H1 (cell line): ENCODE results near the gene RNU6-9. TPM values are rescaled to one million over a fixed set of nuclear protein-coding genes. Genes with fewer than 3 reads are reported as not detected.

Source experiments
- CTCF ChIA-PET: fragments of 300-600 bp; sonication (Branson Sonifier 250); formaldehyde crosslinking; loops from one replicate; lab custom pipeline; 2021; ENCODE audit not compliant: partially characterized antibody; lab: Charles Lee
- POLR2A ChIA-PET: fragments of 300-600 bp; sonication (Branson Sonifier 250); formaldehyde crosslinking; loops from one replicate; lab custom pipeline; 2021; ENCODE audit warnings: inconsistent platforms; ENCODE audit not compliant: partially characterized antibody; lab: Charles Lee
- DNase-seq, 2 experiments: peaks; one replicate each; pipeline versions ENCODE4 v3.0.0 to v3.0.0-alpha.2; 2010 to 2022; ENCODE audit warnings: low spot score in 2 of 2, low read depth in 1 of 2, mixed read lengths in 1 of 2
- FAIRE-seq: peaks from 2 replicates; lab custom pipeline; 2011; peaks lifted over from hg19 to GRCh38; lab: Jason Lieb, UNC
- H2AFZ ChIP-seq: 2 replicates; pipeline ENCODE4 v1.8.1; 2012; ENCODE audit warnings: low read length, inconsistent platforms
- H2AK5ac ChIP-seq: 2 replicates; pipeline ENCODE4 v1.6.1; 2013; ENCODE audit warnings: low read depth, low read length
- H2BK120ac ChIP-seq: replicated peaks from 2 replicates; pipeline ENCODE3; 2013; ENCODE audit warnings: low read depth, low read length, inconsistent platforms
- H2BK12ac ChIP-seq: 2 replicates; pipeline ENCODE4 v1.6.1; 2013; ENCODE audit warnings: low read depth, low read length
- H2BK15ac ChIP-seq: 2 replicates; pipeline ENCODE4 v1.6.1; 2013; ENCODE audit warnings: low read length
- H2BK20ac ChIP-seq: 2 replicates; pipeline ENCODE4 v1.6.1; 2013; ENCODE audit warnings: low read length
- H2BK5ac ChIP-seq: 2 replicates; pipeline ENCODE4 v1.6.1; 2013; ENCODE audit warnings: low read depth, low read length
- H3K14ac ChIP-seq: 2 replicates; pipeline ENCODE4 v1.6.1; 2013; ENCODE audit warnings: inconsistent platforms; ENCODE audit not compliant: insufficient read length
- H3K18ac ChIP-seq: 2 replicates; pipeline ENCODE4 v1.6.1; 2013; ENCODE audit warnings: low read length; ENCODE audit errors: extremely low read depth
- H3K23ac ChIP-seq: 2 replicates; pipeline ENCODE4 v1.6.1; 2013; ENCODE audit warnings: inconsistent platforms; ENCODE audit not compliant: insufficient read length
- H3K23me2 ChIP-seq: 2 replicates; pipeline ENCODE4 v1.6.1; 2013; ENCODE audit warnings: low read depth, low read length
- H3K27ac ChIP-seq: 2 replicates; pipeline ENCODE4 v1.6.1; 2011; ENCODE audit warnings: low read depth, low read length, inconsistent platforms
- H3K27me3 ChIP-seq, 4 experiments: replicated peaks in 1 of 4; 1 replicate in 1 of 4; 2 replicates in 3 of 4; pipeline versions ENCODE4 v1.6.1 to v1.8.1; 2011 to 2013; ENCODE audit warnings: low read length in 3 of 4, mild to moderate bottlenecking in 3 of 4, inconsistent platforms in 2 of 4, mixed read lengths in 2 of 4, moderate library complexity in 1 of 4; ENCODE audit not compliant: control insufficient read depth in 3 of 4, insufficient read depth in 3 of 4; ENCODE audit errors: extremely low read depth in 1 of 4
- H3K36me3 ChIP-seq, 4 experiments: 2 replicates each; pipeline versions ENCODE4 v1.6.1 to v1.8.1; 2011 to 2013; ENCODE audit warnings: mild to moderate bottlenecking in 4 of 4, low read length in 3 of 4, moderate library complexity in 2 of 4, control low read depth in 1 of 4, inconsistent platforms in 1 of 4; ENCODE audit not compliant: insufficient read depth in 4 of 4, control insufficient read depth in 2 of 4
- H3K4ac ChIP-seq: replicated peaks from 2 replicates; pipeline ENCODE3; 2013; ENCODE audit warnings: low read length, low read depth, mixed read lengths, inconsistent platforms; ENCODE audit not compliant: insufficient read length
- H3K4me1 ChIP-seq, 4 experiments: replicated peaks in 1 of 4; 1 replicate in 1 of 4; 2 replicates in 3 of 4; pipeline versions ENCODE4 v1.6.1 to v1.8.1; 2011 to 2013; ENCODE audit warnings: low read length in 3 of 4, inconsistent platforms in 2 of 4, mixed read lengths in 1 of 4; ENCODE audit not compliant: insufficient read depth in 4 of 4, control insufficient read depth in 3 of 4
- H3K4me2 ChIP-seq, 2 experiments: 2 replicates each; pipeline versions ENCODE4 v1.6.1 to v1.8.1; 2011 to 2013; ENCODE audit warnings: low read depth in 2 of 2, low read length in 2 of 2, control low read depth in 1 of 2, inconsistent platforms in 1 of 2, mild to moderate bottlenecking in 1 of 2; ENCODE audit not compliant: insufficient read depth in 1 of 2
- H3K4me3 ChIP-seq, 4 experiments: fragments of 200-600, 300-600 bp in 1 of 4; sonication (generic), shearing (Covaris generic), sonication (Bioruptor Twin) in 1 of 4; 2 replicates each; pipeline versions ENCODE4 v1.5.1 to v1.8.1; 2011 to 2016; ENCODE audit warnings: low read length in 4 of 4, low read depth in 3 of 4, control low read depth in 2 of 4, inconsistent platforms in 2 of 4, mild to moderate bottlenecking in 2 of 4, mixed read lengths in 1 of 4, moderate library complexity in 1 of 4; ENCODE audit not compliant: insufficient read depth in 2 of 4; ENCODE audit errors: extremely low read depth in 1 of 4
- H3K56ac ChIP-seq: replicated peaks from 2 replicates; pipeline ENCODE3; 2013; ENCODE audit warnings: low read depth, mild to moderate bottlenecking, mixed read lengths, low read length, inconsistent platforms; ENCODE audit not compliant: insufficient read length
- H3K79me1 ChIP-seq: 2 replicates; pipeline ENCODE4 v1.6.1; 2013; ENCODE audit warnings: low read depth, low read length, control low read depth
- H3K79me2 ChIP-seq, 2 experiments: 2 replicates each; pipeline versions ENCODE4 v1.6.1 to v1.8.1; 2012 to 2013; ENCODE audit warnings: low read length in 2 of 2, mild to moderate bottlenecking in 2 of 2, inconsistent platforms in 1 of 2; ENCODE audit not compliant: insufficient read depth in 2 of 2, control insufficient read depth in 1 of 2
- H3K9ac ChIP-seq, 4 experiments: replicated peaks in 1 of 4; 1 replicate in 1 of 4; 2 replicates in 3 of 4; pipeline versions ENCODE4 v1.6.1 to v1.8.1; 2011 to 2013; ENCODE audit warnings: low read depth in 3 of 4, low read length in 3 of 4, control low read depth in 2 of 4, mild to moderate bottlenecking in 2 of 4, moderate library complexity in 2 of 4, inconsistent platforms in 1 of 4; ENCODE audit errors: extremely low read depth in 1 of 4
- H3K9me3 ChIP-seq, 2 experiments: 2 replicates each; pipeline versions ENCODE4 v1.6.1 to v1.8.1; 2012 to 2013; ENCODE audit warnings: mild to moderate bottlenecking in 2 of 2, moderate library complexity in 2 of 2, control low read depth in 1 of 2, inconsistent platforms in 1 of 2, low read depth in 1 of 2, low read length in 1 of 2, mixed read lengths in 1 of 2; ENCODE audit not compliant: insufficient read depth in 2 of 2
- H4K20me1 ChIP-seq, 2 experiments: replicated peaks in 1 of 2; 2 replicates each; pipeline versions ENCODE3 to v1.8.1; 2011 to 2013; ENCODE audit warnings: inconsistent platforms in 2 of 2, low read length in 2 of 2, mild to moderate bottlenecking in 1 of 2; ENCODE audit not compliant: insufficient read depth in 2 of 2, control insufficient read depth in 1 of 2
- H4K5ac ChIP-seq: 2 replicates; pipeline ENCODE4 v1.6.1; 2013; ENCODE audit warnings: low read length, low read depth, mixed read lengths, inconsistent platforms; ENCODE audit not compliant: insufficient read length
- H4K8ac ChIP-seq: 2 replicates; pipeline ENCODE4 v1.8.0; 2013; ENCODE audit warnings: mild to moderate bottlenecking, moderate library complexity, low read length, inconsistent platforms; ENCODE audit not compliant: insufficient read depth; ENCODE audit errors: extremely low read depth
- H4K91ac ChIP-seq: replicated peaks from 2 replicates; pipeline ENCODE3; 2013; ENCODE audit warnings: low read length, mixed read lengths, inconsistent platforms; ENCODE audit not compliant: insufficient read length
- ASH2L ChIP-seq: fragments of 200-600, 300-600 bp; sonication (generic); IDR thresholded peaks from one replicate; pipeline ENCODE4 v1.7.1; 2017; ENCODE audit warnings: low read length
- BACH1 ChIP-seq: IDR thresholded peaks from 2 replicates; pipeline ENCODE4 v1.6.1; 2012; ENCODE audit warnings: low read length, improper control_type of control experiment
- CHD2 ChIP-seq: IDR thresholded peaks from 2 replicates; pipeline ENCODE4 v1.6.1; 2012; ENCODE audit warnings: low read length, improper control_type of control experiment
- CREB1 ChIP-seq: IDR thresholded peaks from 2 replicates; pipeline ENCODE4 v1.6.1; 2012; ENCODE audit warnings: inconsistent platforms
- GTF2F1 ChIP-seq: IDR thresholded peaks from 2 replicates; pipeline ENCODE4 v1.6.1; 2012; ENCODE audit warnings: low read depth, low read length, improper control_type of control experiment, borderline replicate concordance
- HDAC2 ChIP-seq, 2 experiments: fragments of 300-600 bp in 1 of 2; sonication (generic) in 1 of 2; IDR thresholded peaks; 2 replicates each; pipeline ENCODE4 v1.6.1; 2011 to 2012; ENCODE audit warnings: low read depth in 2 of 2, low read length in 2 of 2, mild to moderate bottlenecking in 2 of 2, moderate library complexity in 2 of 2, borderline replicate concordance in 1 of 2, inconsistent platforms in 1 of 2
- KDM5A ChIP-seq: fragments of 200-600 bp; IDR thresholded peaks from 2 replicates; pipeline ENCODE4 v1.7.1; 2012; ENCODE audit warnings: mild to moderate bottlenecking, low read length, inconsistent platforms, mixed read lengths
- NRF1 ChIP-seq: IDR thresholded peaks from 2 replicates; pipeline ENCODE4 v1.6.1; 2011; ENCODE audit warnings: mild to moderate bottlenecking, low read depth, low read length, improper control_type of control experiment
- POLR2A ChIP-seq, 2 experiments: IDR thresholded peaks; 1 replicate in 1 of 2; 2 replicates in 1 of 2; pipeline ENCODE4 v1.6.1; 2011; ENCODE audit warnings: low read depth in 2 of 2, low read length in 2 of 2, mild to moderate bottlenecking in 2 of 2; ENCODE audit errors: control extremely low read depth in 1 of 2
- POU5F1 ChIP-seq: IDR thresholded peaks from 2 replicates; pipeline ENCODE4 v1.6.1; 2011; ENCODE audit warnings: low read depth, mild to moderate bottlenecking, low read length, moderate library complexity
- RAD21 ChIP-seq, 2 experiments: IDR thresholded peaks in 1 of 2; conservative IDR thresholded peaks in 1 of 2; 2 replicates each; pipeline ENCODE4 v1.6.1; 2011; ENCODE audit warnings: low read depth in 2 of 2, low read length in 2 of 2, improper control_type of control experiment in 1 of 2, inconsistent platforms in 1 of 2, mild to moderate bottlenecking in 1 of 2, moderate library complexity in 1 of 2
- RBBP5 ChIP-seq: IDR thresholded peaks from 2 replicates; pipeline ENCODE4 v1.7.1; 2012; ENCODE audit warnings: low read depth, mild to moderate bottlenecking, inconsistent platforms, low read length, moderate library complexity, borderline replicate concordance
- SP1 ChIP-seq: IDR thresholded peaks from 2 replicates; pipeline ENCODE4 v1.6.1; 2011; ENCODE audit warnings: low read depth, low read length
- TAF7 ChIP-seq: optimal IDR thresholded peaks from 2 replicates; pipeline ENCODE3; 2011; ENCODE audit warnings: low read depth, mild to moderate bottlenecking, inconsistent platforms, low read length, moderate library complexity, borderline replicate concordance
- TEAD4 ChIP-seq: IDR thresholded peaks from 2 replicates; pipeline ENCODE4 v1.6.1; 2012; ENCODE audit warnings: low read depth, low read length, inconsistent platforms, mixed read lengths
- WGBS, 2 experiments: shearing (Covaris generic) in 1 of 2; methylation state at CpG; one replicate each; pipeline versions ENCODE4 v1.1.6 to v1.1.7; 2013 to 2015; ENCODE audit warnings: low lambda C conversion rate in 2 of 2, mixed read lengths in 2 of 2, inconsistent platforms in 1 of 2, low coverage in 1 of 2, missing lambda C conversion rate in 1 of 2; ENCODE audit not compliant: insufficient replicate concordance in 2 of 2, insufficient coverage in 1 of 2, insufficient read length in 1 of 2; ENCODE audit errors: extremely low coverage in 1 of 2, missing lambda C conversion rate in 1 of 2; 5-methylcytosine and 5-hydroxymethylcytosine counted together
- polyA plus RNA-seq, 7 experiments: library from polyadenylated mRNA; depleted of rRNA in 3 of 7; stranded (reverse) in 5 of 7; unstranded in 2 of 7; fragments of >200 nt in 5 of 7; fragments of 200-250 nt in 2 of 7; gene quantifications; 1 replicate in 5 of 7; 2 replicates in 1 of 7; 4 replicates in 1 of 7; pipeline versions ENCODE4 v1.2.1 to v1.2.3, GENCODE V29; 2011 to 2013; ENCODE audit warnings: missing spikeins in 2 of 7, mixed read lengths in 2 of 7
- total RNA-seq: library from RNA; stranded (reverse); fragmentation: NEBNext Ultra II Directional; extraction: Animal tissue kit (Norgen Biotek cat#: 25700); gene quantifications from 2 replicates; pipeline ENCODE4 v1.2.1, GENCODE V29; 2021

Gene RNU6-9
- total and polyA plus RNA-seq, 2 of the 8 experiments (the other 6 are each of a cell fraction or from before 2014, with no cell fraction given) = not detected

- TF ChIP-seq HDAC2 (IDR thresholded peaks at IDR 0.05; ENCODE audit: borderline replicate concordance in 1 of 2, low read depth in 2 of 2, low read length in 2 of 2) (no peak), KDM5A (no peak), RBBP5 (no peak), ASH2L (no peak), GTF2F1 (no peak), SP1 (no peak), RAD21 (IDR thresholded peaks at IDR 0.05 in 1 of 2, conservative IDR thresholded peaks at IDR 0.05 in 1 of 2; ENCODE audit: low read depth in 2 of 2, low read length in 2 of 2) (no peak), BACH1 (no peak), CHD2 (no peak), POU5F1 (no peak), TAF7 (no peak), POLR2A (IDR thresholded peaks at IDR 0.05; ENCODE audit: control extremely low read depth in 1 of 2, low read depth in 2 of 2, low read length in 2 of 2) (no peak), CREB1 (no peak), TEAD4 (no peak), NRF1 (no peak)
- Histone ChIP-seq H3K9me3 (no peaks in the 10 kb centered on the region), H3K23me2 (peaks cover 3% of the 10 kb centered on the region; the same call in 1 of the 2 replicates), H3K4me2 (no peak overlapping the region), H3K4ac (no peak overlapping the region), H3K14ac (no peak overlapping the region), H3K79me2 (no peaks in the 10 kb centered on the region), H3K79me1 (no peaks in the 10 kb centered on the region), H3K27ac (no peak overlapping the region), H3K27me3 (peaks cover 5 to 11% (median 8%) of the 10 kb centered on the region in 4 experiments), H3K23ac (no peak overlapping the region), H2BK5ac (no peak overlapping the region), H3K56ac (no peak overlapping the region), H2AK5ac (no peak overlapping the region), H2BK20ac (no peak overlapping the region), H4K20me1 (no peaks in the 10 kb centered on the region), H2BK120ac (no peak overlapping the region), H4K8ac (no peak overlapping the region), H2BK12ac (no peak overlapping the region), H3K18ac (no peak overlapping the region), H4K91ac (no peak overlapping the region), H3K9ac (no peak overlapping the region), H2AFZ (no peak overlapping the region), H4K5ac (no peak overlapping the region), H3K4me1 (peaks cover 0 to 5% (median 2%) of the 10 kb centered on the region in 4 experiments; a peak in 4 of 7 replicates), H3K36me3 (no peaks in the 10 kb centered on the region), H2BK15ac (no peak overlapping the region), H3K4me3 (no peak overlapping the region)
- CTCF ChIA-PET = interaction anchor here (0.7 to 1.9 kb wide), 5 partner anchors 9 to 572 kb away, joined by 3 to 6 read pairs (median 3); no protein-coding TSS in a partner anchor
- DNase-seq (no peak), FAIRE-seq (no peak)
- POLR2A ChIA-PET = interaction anchor here (0.6 to 2.9 kb wide), 4 partner anchors 9 to 482 kb away, joined by 3 to 9 read pairs (median 3); partner anchors contain the start of gene PTBP1
- WGBS, 2 experiments = 77% methylated on average over 7 of the region's 12 CpGs; no CpG with 5 or more reads in 1 of the 2 experiments
These were observed 44.8 kb upstream of the RNU6-9 start for GRCh38 chr19:848386-848921.
